K562 (cell line): ENCODE data around the gene SAPCD1.

ENCODE experiments used
- ATF3 ChIP-seq, 2 experiments: fragments of 450-650 bp in 1 of 2; sonication (generic) in 1 of 2; formaldehyde crosslinking in 1 of 2; IDR thresholded peaks in 1 of 2; conservative IDR thresholded peaks in 1 of 2; 2 replicates each; pipeline versions ENCODE4 v1.6.1 to v1.8.1; 2016 to 2023; ENCODE audit warnings: mild to moderate bottlenecking in 2 of 2, moderate library complexity in 2 of 2, inconsistent platforms in 1 of 2, missing genetic modification reagents in 1 of 2
- ETV6 ChIP-seq, 3 experiments: fragments of 150-350 bp in 1 of 3; sonication (generic) in 1 of 3; formaldehyde crosslinking in 1 of 3; IDR thresholded peaks; 2 replicates each; pipeline versions ENCODE4 v1.6.1 to v1.8.0; 2014 to 2022; ENCODE audit warnings: borderline replicate concordance in 2 of 3, low read depth in 2 of 3, antibody characterized with exemption in 1 of 3, low read length in 1 of 3, mild to moderate bottlenecking in 1 of 3, missing genetic modification reagents in 1 of 3
- FOXK1 ChIP-seq: sonication (generic); formaldehyde crosslinking; IDR thresholded peaks from 2 replicates; pipeline ENCODE4 v1.8.0; 2022; ENCODE audit warnings: missing genetic modification reagents, mild to moderate bottlenecking, borderline replicate concordance
- FOXM1 ChIP-seq, 2 experiments: fragments of 450-650 bp in 1 of 2; sonication (generic) in 1 of 2; formaldehyde crosslinking in 1 of 2; IDR thresholded peaks; 2 replicates each; pipeline versions ENCODE4 v1.6.1 to v1.9.0; 2017 to 2022; ENCODE audit warnings: low read depth in 2 of 2, mild to moderate bottlenecking in 2 of 2, missing genetic modification reagents in 1 of 2, moderate library complexity in 1 of 2
- GATA2 ChIP-seq: sonication (generic); formaldehyde crosslinking; IDR thresholded peaks from 2 replicates; pipeline ENCODE4 v1.4.0; 2020; ENCODE audit warnings: mild to moderate bottlenecking, missing genetic modification reagents
- HOMEZ ChIP-seq: fragments of 250-450 bp; sonication (Bioruptor Pico); IDR thresholded peaks from 2 replicates; pipeline ENCODE4 v1.4.0; 2020; ENCODE audit warnings: mild to moderate bottlenecking, moderate library complexity
- MAFG ChIP-seq: fragments of 450-650 bp; conservative IDR thresholded peaks from 2 replicates; pipeline ENCODE4 v1.6.1; 2016; ENCODE audit warnings: missing genetic modification characterization, missing compliant biosample characterization
- MEF2A ChIP-seq: IDR thresholded peaks from 2 replicates; pipeline ENCODE4 v1.6.1; 2011; ENCODE audit warnings: low read depth, mild to moderate bottlenecking, low read length, moderate library complexity; ENCODE audit not compliant: control insufficient read depth
- MTA3 ChIP-seq: fragments of 450-650 bp; formaldehyde crosslinking; IDR thresholded peaks from 2 replicates; pipeline ENCODE4 v1.6.1; 2017; ENCODE audit warnings: mild to moderate bottlenecking, borderline replicate concordance
- REST ChIP-seq, 2 experiments: fragments of 450-650 bp; formaldehyde crosslinking in 1 of 2; IDR thresholded peaks; 2 replicates each; pipeline versions ENCODE4 v1.4.0 to v1.6.1; 2014 to 2020; ENCODE audit warnings: mild to moderate bottlenecking in 2 of 2, borderline replicate concordance in 1 of 2, low read depth in 1 of 2
- SP1 ChIP-seq: sonication (generic); formaldehyde crosslinking; IDR thresholded peaks from 2 replicates; pipeline ENCODE4 v1.8.1; 2022; ENCODE audit warnings: mild to moderate bottlenecking, missing genetic modification reagents
- ZFP30 ChIP-seq: fragments of 250-450 bp; sonication (Bioruptor Pico); IDR thresholded peaks from 2 replicates; pipeline ENCODE4 v1.8.0; 2022; ENCODE audit warnings: moderate library complexity, mild to moderate bottlenecking, inconsistent platforms, borderline replicate concordance
- ZNF449 ChIP-seq: fragments of 250-450 bp; sonication (Bioruptor Pico); IDR thresholded peaks from 2 replicates; pipeline ENCODE4 v1.8.0; 2022; ENCODE audit warnings: moderate library complexity, mild to moderate bottlenecking, inconsistent platforms

- no peak for TF ChIP-seq MEF2A
- no peak for TF ChIP-seq HOMEZ
- TF ChIP-seq SP1 = peak; percentile 96
- TF ChIP-seq MTA3 = peak; percentile 97
- TF ChIP-seq ETV6 (IDR thresholded peaks at IDR 0.05; ENCODE audit: borderline replicate concordance in 1 of 2, low read depth in 2 of 2, low read length in 1 of 2) = peak in 1 of 2 experiments; percentile 5; a peak in 1 of 4 replicates
- peak; percentile 74; the same call in 1 of the 2 replicates for TF ChIP-seq ETV6 (CRISPR knock-in tag; IDR thresholded peaks at IDR 0.05; ENCODE audit: borderline replicate concordance)
- TF ChIP-seq FOXK1 (CRISPR knock-in tag) = 0 out of 2 replicates have a peak, but pooled peaks have one; percentile 79
- 0 out of 2 replicates have a peak, but pooled peaks have one; percentile 51 for TF ChIP-seq ZFP30
- TF ChIP-seq FOXM1 (IDR thresholded peaks at IDR 0.05; ENCODE audit: low read depth) = no peak
- TF ChIP-seq FOXM1 (CRISPR knock-in tag; IDR thresholded peaks at IDR 0.05; ENCODE audit: low read depth) = peak; percentile 49; the same call in 1 of the 2 replicates
- no peak for TF ChIP-seq MAFG (tag)
- TF ChIP-seq GATA2 = 0 out of 2 replicates have a peak, but pooled peaks have one; percentile 34
- TF ChIP-seq REST (IDR thresholded peaks at IDR 0.05; ENCODE audit: borderline replicate concordance) = peak; percentile 25; the same call in 1 of the 2 replicates
- peak; percentile 86 for TF ChIP-seq REST (CRISPR knock-in tag; IDR thresholded peaks at IDR 0.05; ENCODE audit: low read depth)
- no peak for TF ChIP-seq ATF3 (IDR thresholded peaks at IDR 0.05)
- peak; percentile 92 for TF ChIP-seq ATF3 (CRISPR knock-in tag; conservative IDR thresholded peaks at IDR 0.05)
- TF ChIP-seq ZNF449 (CRISPR knock-in tag) = 0 out of 2 replicates have a peak, but pooled peaks have one; percentile 57
Observed at GRCh38 chr6:31806470-31807272, 44.2 kb downstream of the SAPCD1 start, which contains the start of gene LSM2.
